Fibroblast of villous mesenchyme (primary cell): Measurements from ENCODE around the gene ATP11A. TPM values are rescaled to one million over a fixed set of nuclear protein-coding genes. Genes with fewer than 3 reads are reported as not detected.

Experiments used
- DNase-seq: peaks from one replicate; pipeline ENCODE4 v3.0.0-alpha.2; 2010; ENCODE audit warnings: low read depth
- H3K4me3 ChIP-seq: 2 replicates; pipeline ENCODE4 v1.5.1; 2011; ENCODE audit warnings: low read depth, mild to moderate bottlenecking, low read length
- CTCF ChIP-seq: IDR thresholded peaks from 2 replicates; pipeline ENCODE4 v1.5.1; 2012; ENCODE audit warnings: low read depth, mild to moderate bottlenecking, low read length; ENCODE audit not compliant: insufficient read depth
- total RNA-seq: library from RNA; depleted of rRNA; stranded (reverse); fragments of >200 nt; gene quantifications from 2 replicates; pipeline ENCODE4 v1.2.3, GENCODE V29; 2012

ATP11A gene
- total RNA-seq, 1 donor, result 6.9 TPM

GRCh38 chr13:112843392-112844111, 153.7 kb downstream of the ATP11A start:
- H3K4me3 ChIP-seq, result no peak overlapping the region
- peak; percentile 37 for DNase-seq
- no peak for TF ChIP-seq CTCF

- no peak for TF ChIP-seq CTCF
- DNase-seq, result no peak
- H3K4me3 ChIP-seq, result no peak overlapping the region
Observed at GRCh38 chr13:112844411-112844810, 154.6 kb downstream of the ATP11A start.

GRCh38 chr13:112844879-112845278, 155.0 kb downstream of the ATP11A start:
- no peak overlapping the region for H3K4me3 ChIP-seq
- TF ChIP-seq CTCF, result no peak
- DNase-seq, result no peak

- DNase-seq, result no peak
- TF ChIP-seq CTCF, result no peak
- H3K4me3 ChIP-seq, result no peak overlapping the region
Observed at GRCh38 chr13:112845511-112846144, 155.8 kb downstream of the ATP11A start.

GRCh38 chr13:112846411-112847115, 156.7 kb downstream of the ATP11A start:
- no peak for DNase-seq
- TF ChIP-seq CTCF, result no peak
- H3K4me3 ChIP-seq, result no peak overlapping the region

GRCh38 chr13:112849500-112849899, 159.7 kb downstream of the ATP11A start:
- DNase-seq, result no peak
- no peak for TF ChIP-seq CTCF
- no peak overlapping the region for H3K4me3 ChIP-seq
